Vagina (tissue), 2 donors: ENCODE measurements around the gene HES1.

Experiments
- CTCF ChIP-seq, 3 experiments: fragments of 450-650 bp in 2 of 3; fragments of 200-600 bp in 1 of 3; sonication (generic) in 1 of 3; IDR thresholded peaks; one replicate each; pipeline ENCODE4 v1.5.1; 2017 to 2019; ENCODE audit warnings: antibody characterized with exemption in 3 of 3, mild to moderate bottlenecking in 2 of 3, moderate library complexity in 2 of 3
- POLR2A ChIP-seq, 2 donors: fragments of 450-650 bp; IDR thresholded peaks; one replicate each; pipeline ENCODE4 v1.6.1; 2017; ENCODE audit warnings: antibody characterized with exemption in 2 of 2, mild to moderate bottlenecking in 2 of 2, moderate library complexity in 2 of 2
- POLR2AphosphoS5 ChIP-seq, 2 donors: sonication (generic); formaldehyde crosslinking; IDR thresholded peaks; one replicate each; pipeline ENCODE4 v1.9.0; 2017; ENCODE audit warnings: antibody characterized with exemption in 2 of 2, mild to moderate bottlenecking in 2 of 2, low read depth in 1 of 2; ENCODE audit not compliant: insufficient read depth in 1 of 2

DNA sequence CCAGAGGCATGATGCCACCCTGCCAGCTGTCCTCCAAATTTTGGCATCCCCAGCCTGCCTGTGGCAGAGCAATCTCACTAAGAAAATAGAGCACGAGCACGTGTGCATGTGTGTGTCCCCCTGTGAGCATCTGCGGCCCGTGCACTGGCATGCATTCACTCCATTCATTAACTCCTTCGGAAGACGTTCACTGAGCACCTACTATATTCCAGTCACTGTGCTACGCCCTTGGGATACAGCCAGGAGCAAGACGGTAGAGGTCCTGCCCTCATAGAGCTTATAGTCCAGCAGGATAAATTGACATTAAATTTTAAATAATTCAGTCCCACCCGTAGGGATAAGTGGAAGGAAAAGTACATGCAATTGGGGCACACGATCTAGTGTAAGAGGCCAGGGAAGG is 40.0 kb upstream of the HES1 start:
- TF ChIP-seq CTCF (IDR thresholded peaks at IDR 0.05) (no peak), POLR2AphosphoS5 (IDR thresholded peaks at IDR 0.05; ENCODE audit: insufficient read depth in 1 of 2, low read depth in 1 of 2) (no peak), POLR2A (IDR thresholded peaks at IDR 0.05) (no peak)
